ENCODE results near the gene RBM33. TPM values are rescaled to one million over a fixed set of nuclear protein-coding genes. Genes with fewer than 3 reads are reported as not detected.

The RBM33 gene
- total and polyA plus RNA-seq, 2 of the 8 experiments (the other 6 are each of a cell fraction or from before 2014, with no cell fraction given): 16.5 to 64.6 TPM

DNA sequence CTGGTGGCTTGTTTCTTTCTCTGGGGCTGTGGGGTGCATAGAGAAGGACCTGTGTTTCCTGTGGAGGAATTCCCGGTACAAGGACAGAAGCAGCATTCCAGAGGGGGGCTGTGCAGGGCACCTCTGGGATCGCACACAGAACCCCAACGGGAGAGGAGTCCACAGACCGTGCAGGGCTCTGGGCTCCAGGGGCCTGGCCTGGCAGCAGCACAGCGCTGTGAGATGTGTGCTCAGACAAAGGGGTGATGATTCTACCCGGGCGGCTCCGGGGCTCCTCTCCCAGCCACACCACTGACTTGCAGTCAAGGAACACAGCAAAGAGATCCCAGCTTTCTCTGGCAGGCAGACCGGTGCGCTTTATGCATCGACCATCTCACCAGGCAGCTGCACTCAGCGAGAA lies 174.7 kb downstream of the RBM33 start:
- Histone ChIP-seq H2AK5ac (ENCODE audit: low read depth, low read length) (no peak overlapping the region), H3K4ac (replicated peaks; ENCODE audit: insufficient read length, low read depth, low read length) (no peak overlapping the region), H2BK12ac (ENCODE audit: low read depth, low read length) (no peak overlapping the region), H3K4me1 (replicated peaks in 1 of 4; ENCODE audit: control insufficient read depth in 3 of 4, insufficient read depth in 4 of 4, low read length in 3 of 4) (peaks cover 0 to 8% (median 2%) of the 10 kb centered on the region in 4 experiments; a peak in 3 of 7 replicates), H2AFZ (ENCODE audit: low read length) (no peak overlapping the region), H3K36me3 (ENCODE audit: control insufficient read depth in 2 of 4, insufficient read depth in 4 of 4, low read length in 3 of 4) (no peaks in the 10 kb centered on the region), H2BK120ac (replicated peaks; ENCODE audit: low read depth, low read length) (no peak overlapping the region), H4K91ac (replicated peaks; ENCODE audit: insufficient read length, low read length) (no peak overlapping the region), H4K20me1 (replicated peaks in 1 of 2; ENCODE audit: control insufficient read depth in 1 of 2, insufficient read depth in 2 of 2, low read length in 2 of 2) (peaks cover under 1 to 2% of the 10 kb centered on the region in 2 experiments), H3K9me3 (ENCODE audit: insufficient read depth in 2 of 2, low read depth in 1 of 2, low read length in 1 of 2) (peaks cover 0 to 6% of the 10 kb centered on the region in 2 experiments; a peak in 1 of 4 replicates), H4K8ac (ENCODE audit: extremely low read depth, insufficient read depth, low read length) (no peak overlapping the region), H3K18ac (ENCODE audit: extremely low read depth, low read length) (no peak overlapping the region), H3K4me3 (ENCODE audit: extremely low read depth in 1 of 4, insufficient read depth in 2 of 4, low read depth in 3 of 4, low read length in 4 of 4) (no peak overlapping the region), H4K5ac (ENCODE audit: insufficient read length, low read depth, low read length) (no peak overlapping the region), H2BK15ac (ENCODE audit: low read length) (no peak overlapping the region), H3K27me3 (replicated peaks in 1 of 4; ENCODE audit: control insufficient read depth in 3 of 4, extremely low read depth in 1 of 4, insufficient read depth in 3 of 4, low read length in 3 of 4) (peaks cover 7 to 19% (median 10%) of the 10 kb centered on the region in 4 experiments), H3K23me2 (ENCODE audit: low read depth, low read length) (no peaks in the 10 kb centered on the region), H3K79me2 (ENCODE audit: control insufficient read depth in 1 of 2, insufficient read depth in 2 of 2, low read length in 2 of 2) (no peaks in the 10 kb centered on the region), H3K56ac (replicated peaks; ENCODE audit: insufficient read length, low read depth, low read length) (no peak overlapping the region), H3K9ac (replicated peaks in 1 of 4; ENCODE audit: extremely low read depth in 1 of 4, low read depth in 3 of 4, low read length in 3 of 4) (no peak overlapping the region; a peak in 1 of 7 replicates), H2BK5ac (ENCODE audit: low read depth, low read length) (no peak overlapping the region), H3K14ac (ENCODE audit: insufficient read length) (no peak overlapping the region), H3K4me2 (ENCODE audit: insufficient read depth in 1 of 2, low read depth in 2 of 2, low read length in 2 of 2) (no peak overlapping the region), H2BK20ac (ENCODE audit: low read length) (no peak overlapping the region), H3K27ac (ENCODE audit: low read depth, low read length) (no peak overlapping the region), H3K79me1 (ENCODE audit: low read depth, low read length) (no peaks in the 10 kb centered on the region), H3K23ac (ENCODE audit: insufficient read length) (no peak overlapping the region)
- DNase-seq (ENCODE audit: low read depth in 1 of 2, low spot score in 2 of 2) (no peak), FAIRE-seq (no peak)
- WGBS, 2 experiments (ENCODE audit: extremely low coverage in 1 of 2, insufficient coverage in 1 of 2, insufficient read length in 1 of 2, insufficient replicate concordance in 2 of 2, low coverage in 1 of 2, low lambda C conversion rate in 2 of 2, missing lambda C conversion rate in 1 of 2): 80% methylated on average over 12 of the region's 12 CpGs; no CpG with 5 or more reads in 1 of the 2 experiments
- POLR2A ChIA-PET (ENCODE audit: partially characterized antibody): interaction anchor here (0.7 kb wide), 1 partner anchor 8 kb away, joined by 3 read pairs; no protein-coding TSS in a partner anchor
- CTCF ChIA-PET (ENCODE audit: partially characterized antibody): no interaction called here
- TF ChIP-seq BCL11A (IDR thresholded peaks at IDR 0.05; ENCODE audit: low read depth in 2 of 2, low read length in 2 of 2) (no peak), POLR2A (IDR thresholded peaks at IDR 0.05; ENCODE audit: control extremely low read depth in 1 of 2, low read depth in 2 of 2, low read length in 2 of 2) (no peak), RFX5 (IDR thresholded peaks at IDR 0.05; ENCODE audit: borderline replicate concordance, low read depth, low read length) (no peak), KDM5A (IDR thresholded peaks at IDR 0.05; ENCODE audit: low read length) (no peak), RNF2 (IDR thresholded peaks at IDR 0.05; ENCODE audit: borderline replicate concordance, low read depth, low read length, missing control alignments, poor library complexity, severe bottlenecking) (no peak), ASH2L (IDR thresholded peaks at IDR 0.05; ENCODE audit: low read length) (no peak), SAP30 (IDR thresholded peaks at IDR 0.05; ENCODE audit: insufficient read depth, insufficient replicate concordance, low read length) (no peak), CHD1 (IDR thresholded peaks at IDR 0.05; ENCODE audit: low read depth, low read length) (no peak), HDAC6 (IDR thresholded peaks at IDR 0.05; ENCODE audit: low read depth, low read length) (no peak)
- TF ChIP-seq, protein P1, sequence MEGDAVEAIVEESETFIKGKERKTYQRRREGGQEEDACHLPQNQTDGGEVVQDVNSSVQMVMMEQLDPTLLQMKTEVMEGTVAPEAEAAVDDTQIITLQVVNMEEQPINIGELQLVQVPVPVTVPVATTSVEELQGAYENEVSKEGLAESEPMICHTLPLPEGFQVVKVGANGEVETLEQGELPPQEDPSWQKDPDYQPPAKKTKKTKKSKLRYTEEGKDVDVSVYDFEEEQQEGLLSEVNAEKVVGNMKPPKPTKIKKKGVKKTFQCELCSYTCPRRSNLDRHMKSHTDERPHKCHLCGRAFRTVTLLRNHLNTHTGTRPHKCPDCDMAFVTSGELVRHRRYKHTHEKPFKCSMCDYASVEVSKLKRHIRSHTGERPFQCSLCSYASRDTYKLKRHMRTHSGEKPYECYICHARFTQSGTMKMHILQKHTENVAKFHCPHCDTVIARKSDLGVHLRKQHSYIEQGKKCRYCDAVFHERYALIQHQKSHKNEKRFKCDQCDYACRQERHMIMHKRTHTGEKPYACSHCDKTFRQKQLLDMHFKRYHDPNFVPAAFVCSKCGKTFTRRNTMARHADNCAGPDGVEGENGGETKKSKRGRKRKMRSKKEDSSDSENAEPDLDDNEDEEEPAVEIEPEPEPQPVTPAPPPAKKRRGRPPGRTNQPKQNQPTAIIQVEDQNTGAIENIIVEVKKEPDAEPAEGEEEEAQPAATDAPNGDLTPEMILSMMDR (IDR thresholded peaks at IDR 0.05; ENCODE audit: control extremely low read depth in 1 of 3, insufficient read depth in 1 of 3, low read depth in 1 of 3, low read length in 3 of 3): no peak
- TF ChIP-seq, protein P2, sequence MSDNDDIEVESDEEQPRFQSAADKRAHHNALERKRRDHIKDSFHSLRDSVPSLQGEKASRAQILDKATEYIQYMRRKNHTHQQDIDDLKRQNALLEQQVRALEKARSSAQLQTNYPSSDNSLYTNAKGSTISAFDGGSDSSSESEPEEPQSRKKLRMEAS (IDR thresholded peaks at IDR 0.05): no peak
